GM21528 (cell line): ENCODE data around the gene C19orf18.

Source experiments
- ATAC-seq: cut with Tn5 transposase; IDR thresholded peaks from one replicate; pipeline ENCODE4 v1.9.1; 2021; ENCODE audit warnings: mild to moderate bottlenecking, moderate library complexity; ENCODE audit not compliant: unreplicated experiment, low FRiP score

The C19orf18 gene

DNA sequence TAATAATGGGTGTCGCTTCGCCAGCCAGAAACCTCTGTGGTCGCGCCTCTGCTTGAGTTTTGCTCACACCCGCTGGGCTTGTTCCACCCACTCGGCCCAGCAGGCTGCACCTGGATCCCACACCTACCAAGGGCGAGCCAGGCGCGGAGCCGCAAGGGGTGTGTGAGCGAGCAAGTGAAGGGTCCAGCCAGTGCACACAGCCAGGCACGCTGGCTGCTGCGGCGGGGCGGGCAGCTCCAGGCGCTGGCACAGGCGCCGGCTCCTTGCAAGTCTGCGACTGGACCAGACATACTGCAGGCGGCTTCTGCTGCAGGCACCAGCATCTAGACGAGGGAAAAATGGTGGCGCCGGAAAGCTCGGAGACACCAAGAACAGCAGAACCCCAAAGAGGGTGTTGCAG is 25.0 kb downstream of the C19orf18 start:
- ATAC-seq, result no peak

DNA sequence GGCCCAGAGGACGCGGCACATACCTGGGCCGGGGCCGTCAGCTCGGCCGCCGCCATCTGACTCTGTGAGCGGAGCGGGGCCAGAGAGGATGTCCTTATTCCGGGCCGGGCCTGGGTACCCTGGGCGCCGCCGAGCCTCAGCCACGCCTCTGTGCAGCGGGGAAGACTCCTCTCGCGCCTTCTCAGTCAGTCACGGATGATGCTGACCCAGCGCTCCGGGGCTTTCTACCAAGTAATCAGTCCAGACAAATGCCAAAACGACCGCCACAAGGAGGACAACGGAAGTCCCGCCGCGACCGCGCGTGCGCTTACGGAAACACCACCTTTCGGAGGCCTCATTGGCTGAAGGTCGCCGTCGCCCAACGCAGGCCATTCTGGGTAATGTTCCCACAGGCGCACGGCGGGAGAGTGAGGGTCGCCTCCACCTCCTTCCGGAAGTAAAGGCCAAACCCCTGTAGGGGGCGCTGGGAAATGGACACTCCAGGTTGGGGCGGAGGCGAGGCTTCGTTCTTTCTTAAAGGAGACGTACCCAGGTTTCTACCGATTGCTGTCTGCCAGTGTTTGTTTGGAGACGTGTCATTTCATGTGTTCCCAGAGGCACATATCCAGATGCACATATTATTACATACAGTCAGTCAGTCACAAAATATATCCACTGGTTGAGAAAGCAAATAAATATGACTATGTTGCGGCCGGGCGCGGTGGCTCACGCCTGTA is 26.8 kb downstream of the C19orf18 start, which contains the start of gene ZNF256:
TSS of gene ZNF256 (minus strand) at position 288 of the 716 bp plus-strand sequence. CDS start at position 56, 232 bp downstream.
- ATAC-seq, result peak; percentile 85

DNA sequence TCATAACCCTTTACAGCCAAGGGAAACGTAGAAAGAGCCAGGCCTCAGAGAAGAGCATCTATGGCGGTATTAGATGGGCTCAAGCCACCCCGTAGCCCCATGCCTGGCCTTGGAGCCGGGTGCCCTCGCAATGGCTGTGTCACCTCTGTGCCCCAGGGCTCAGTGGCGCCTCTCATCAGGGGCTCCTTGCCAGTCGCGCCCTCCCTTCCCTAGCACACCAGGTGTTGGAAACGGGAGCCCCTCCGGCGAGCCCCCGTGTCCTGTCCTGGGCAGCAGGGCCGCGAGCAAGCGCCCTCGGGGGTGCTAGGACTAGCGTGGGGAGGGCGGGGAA is 27.3 kb downstream of the C19orf18 start:
- ATAC-seq, result peak; percentile 5

- ATAC-seq, result no peak
These were observed 28.0 kb downstream of the C19orf18 start for GRCh38 chr19:57946316-57946715.

DNA sequence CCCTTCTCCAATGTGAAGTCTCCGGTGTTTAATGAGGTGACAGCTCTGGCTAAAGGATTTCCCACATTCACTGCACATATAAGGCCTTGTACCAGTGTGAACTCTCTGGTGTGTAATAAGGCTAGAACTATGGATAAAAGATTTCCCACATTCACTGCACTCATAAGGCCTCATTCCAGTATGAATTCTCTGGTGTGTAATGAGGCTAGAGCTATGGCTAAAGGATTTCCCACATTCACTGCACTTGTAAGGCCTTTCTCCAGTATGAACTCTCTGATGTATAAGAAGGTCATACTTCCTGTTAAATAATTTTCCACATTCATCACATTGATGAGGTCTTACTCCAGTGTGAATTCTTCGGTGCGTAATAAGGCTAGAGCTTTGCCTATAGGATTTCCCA is 32.7 kb downstream of the C19orf18 start:
- ATAC-seq, result no peak

GRCh38 chr19:57935731-57936130 is 38.6 kb downstream of the C19orf18 start:
- ATAC-seq, result no peak

DNA sequence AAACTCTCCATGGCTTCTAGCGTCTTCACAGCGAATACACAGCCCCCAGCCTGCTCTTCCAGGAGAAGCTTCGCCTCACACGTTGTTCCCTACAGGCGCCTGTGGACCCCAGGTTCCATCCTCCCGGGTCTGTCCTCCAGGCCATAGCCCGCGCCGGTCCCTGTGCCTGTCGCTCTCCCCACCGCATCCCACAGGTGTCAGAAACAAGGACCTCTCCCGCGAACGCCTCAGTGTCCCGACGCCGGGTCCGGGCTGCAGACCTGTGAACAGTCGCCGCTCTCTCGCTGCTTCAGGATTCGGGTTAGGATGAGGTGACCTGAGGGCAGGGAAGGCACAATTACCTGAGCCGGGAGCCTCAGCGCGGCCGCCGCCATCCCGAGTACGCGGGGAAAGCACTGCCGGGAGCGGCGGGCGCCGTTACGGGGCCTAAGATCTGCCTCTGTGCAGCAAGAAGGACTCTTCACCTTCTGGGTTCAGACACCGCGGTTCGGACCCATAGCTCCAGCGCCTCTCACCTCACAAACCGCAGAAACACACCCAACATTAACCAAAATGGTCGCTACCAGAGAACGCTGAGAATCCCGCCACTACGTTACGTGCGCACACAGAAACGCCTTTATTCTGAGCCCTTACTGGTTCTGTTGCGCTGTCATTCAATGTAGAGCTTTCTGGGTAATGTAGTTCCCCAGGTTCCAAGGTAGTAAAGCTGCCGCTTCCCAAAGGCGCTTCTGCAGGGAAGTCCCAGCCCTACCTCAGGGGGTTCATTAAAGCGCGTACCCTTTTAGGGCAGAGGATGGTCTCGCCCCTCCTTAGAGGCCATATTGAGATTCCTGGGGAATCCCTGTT is 39.3 kb downstream of the C19orf18 start, which contains the start of gene ZNF418:
TSS of gene ZNF418 (minus strand) at position 583 of the 846 bp plus-strand sequence. CDS start 1,580 bp downstream, outside the sequence.
- no peak for ATAC-seq

DNA sequence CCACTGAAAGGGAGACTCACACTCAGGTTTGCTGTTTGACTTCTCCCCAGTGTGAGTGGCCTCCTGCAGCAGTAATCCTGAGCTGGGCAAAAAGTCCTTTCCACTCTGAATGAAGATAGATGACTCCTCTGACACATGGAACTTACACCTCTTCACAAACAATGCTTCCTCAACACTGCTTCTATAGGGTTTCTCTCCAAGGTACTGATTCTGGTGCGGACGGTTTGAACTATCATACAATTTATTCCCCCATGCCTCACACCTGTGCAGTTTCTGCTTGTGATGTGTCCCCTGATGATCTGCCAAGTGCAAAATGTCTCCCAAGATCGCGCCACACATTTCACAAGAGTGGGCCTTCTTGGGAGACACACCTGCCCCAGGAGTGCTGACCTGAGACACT is 46.7 kb downstream of the C19orf18 start:
- no peak for ATAC-seq

GRCh38 chr19:57916168-57916995 is 58.0 kb downstream of the C19orf18 start, which contains the start of gene ZNF417:
Gene ZNF417 (minus strand): TSS chr19:57916592. CDS start chr19:57916411, 181 bp downstream.
- ATAC-seq, result peak; percentile 96

GRCh38 chr19:57914531-57914930 is 59.8 kb downstream of the C19orf18 start:
- ATAC-seq, result no peak
